HG02678 (cell line): ENCODE measurements around the gene NKG7.

Source experiments
- ATAC-seq: cut with Tn5 transposase; IDR thresholded peaks from one replicate; pipeline ENCODE4 v1.9.1; 2021; ENCODE audit warnings: mild to moderate bottlenecking, moderate library complexity; ENCODE audit not compliant: unreplicated experiment

NKG7 gene

GRCh38 chr19:51391073-51391611 lies 18.7 kb upstream of the NKG7 start:
- no peak for ATAC-seq

GRCh38 chr19:51389143-51389542 lies 16.7 kb upstream of the NKG7 start:
- ATAC-seq: no peak

- ATAC-seq: no peak
These were observed 15.5 kb upstream of the NKG7 start, which contains the start of gene LIM2 for GRCh38 chr19:51387924-51388389. LIM2 (minus strand) TSS chr19:51387974; CDS start chr19:51387443, 531 bp downstream.

GRCh38 chr19:51386882-51387520 lies 14.5 kb upstream of the NKG7 start:
- ATAC-seq: no peak

- no peak for ATAC-seq
These were observed 9.6 kb upstream of the NKG7 start for GRCh38 chr19:51382004-51382403.

GRCh38 chr19:51380379-51380778 lies 7.9 kb upstream of the NKG7 start:
- ATAC-seq: no peak

GRCh38 chr19:51377422-51377821 lies 5.0 kb upstream of the NKG7 start:
- no peak for ATAC-seq

GRCh38 chr19:51375504-51376221 lies 3.2 kb upstream of the NKG7 start:
- no peak for ATAC-seq

GRCh38 chr19:51372021-51372648 lies 319 bp downstream of the NKG7 start:
- no peak for ATAC-seq

GRCh38 chr19:51371186-51371690 lies 1.2 kb downstream of the NKG7 start:
- no peak for ATAC-seq

- ATAC-seq: no peak
These were observed 2.2 kb downstream of the NKG7 start for GRCh38 chr19:51370230-51370629.

- no peak for ATAC-seq
These were observed 3.8 kb downstream of the NKG7 start, which contains the start of gene CLDND2 for GRCh38 chr19:51368366-51369282. CLDND2 (minus strand) TSS chr19:51369003; CDS start chr19:51368577, 426 bp downstream.

- ATAC-seq: peak; percentile 77
These were observed 4.7 kb downstream of the NKG7 start for GRCh38 chr19:51367565-51368365.

- no peak for ATAC-seq
These were observed 5.2 kb downstream of the NKG7 start for GRCh38 chr19:51367255-51367564.

- peak; percentile 52 for ATAC-seq
These were observed 5.8 kb downstream of the NKG7 start for GRCh38 chr19:51366389-51367254.

GRCh38 chr19:51365965-51366388 lies 6.5 kb downstream of the NKG7 start, which contains the start of gene ETFB:
ETFB (minus strand) TSS chr19:51366388; CDS start chr19:51366326, 62 bp downstream.
- no peak for ATAC-seq

- no peak for ATAC-seq
These were observed 7.1 kb downstream of the NKG7 start for GRCh38 chr19:51365211-51365964.
